RWPE2 (cell line): ENCODE results near the gene EFHD2.

Source experiments
- ATAC-seq: fragments of 200-7000 bp; cut with Tn5 transposase; 3 replicates; pipeline ENCODE4 v1.9.1; 2021; ENCODE audit warnings: low read depth
- DNase-seq: peaks from one replicate; pipeline ENCODE4 v3.0.0-alpha.2; 2020; ENCODE audit warnings: low spot score
- H3K27ac ChIP-seq: fragments of 450-650 bp; 2 replicates; pipeline ENCODE4 v1.5.1; 2017; ENCODE audit warnings: mild to moderate bottlenecking; ENCODE audit not compliant: poor library complexity, severe bottlenecking
- H3K27me3 ChIP-seq: fragments of 250-450 bp; sonication (Bioruptor Pico); 2 replicates; pipeline ENCODE4 v1.5.1; 2021; ENCODE audit warnings: mild to moderate bottlenecking, moderate library complexity; ENCODE audit not compliant: insufficient read depth, poor library complexity, severe bottlenecking
- H3K36me3 ChIP-seq: fragments of 250-450 bp; sonication (Bioruptor Pico); 2 replicates; pipeline ENCODE4 v1.5.1; 2020; ENCODE audit warnings: low read depth, mild to moderate bottlenecking, moderate library complexity
- H3K4me1 ChIP-seq: fragments of 250-450 bp; sonication (Bioruptor Pico); 2 replicates; pipeline ENCODE4 v1.5.1; 2021; ENCODE audit warnings: mild to moderate bottlenecking, moderate library complexity; ENCODE audit not compliant: insufficient read depth, poor library complexity, severe bottlenecking
- H3K4me3 ChIP-seq: fragments of 250-450 bp; sonication (Bioruptor Pico); 2 replicates; pipeline ENCODE4 v1.5.1; 2021; ENCODE audit warnings: mild to moderate bottlenecking, moderate library complexity; ENCODE audit not compliant: severe bottlenecking
- H3K9me3 ChIP-seq: fragments of 250-450 bp; sonication (Bioruptor Pico); 2 replicates; pipeline ENCODE4 v1.5.1; 2021; ENCODE audit warnings: mild to moderate bottlenecking, moderate library complexity; ENCODE audit not compliant: severe bottlenecking
- CTCF ChIP-seq: fragments of 450-650 bp; IDR thresholded peaks from one replicate; pipeline ENCODE4 v1.5.1; 2017; ENCODE audit warnings: mild to moderate bottlenecking, moderate library complexity; ENCODE audit not compliant: poor library complexity, severe bottlenecking

Gene EFHD2

GRCh38 chr1:15406614-15407559 is 2.8 kb upstream of the EFHD2 start:
- Histone ChIP-seq H3K9me3 (no peaks in the 10 kb centered on the region), H3K27ac (peak overlapping the region; percentile 10), H3K27me3 (no peaks in the 10 kb centered on the region), H3K36me3 (0 out of 2 replicates have a peak, but pooled peaks cover under 1% of the 10 kb centered on the region), H3K4me3 (no peak overlapping the region), H3K4me1 (peaks cover 8% of the 10 kb centered on the region)
- DNase-seq: no peak
- TF ChIP-seq CTCF: no peak
- ATAC-seq: peak; percentile 20; the same call in 2 of the 3 replicates

- DNase-seq (no peak), ATAC-seq (no peak)
- no peak for TF ChIP-seq CTCF
- peak overlapping the region; percentile 10 for H3K27ac ChIP-seq
- peaks cover 15% of the 10 kb centered on the region for H3K4me1 ChIP-seq
- no peaks in the 10 kb centered on the region for H3K9me3 ChIP-seq
- no peak overlapping the region for H3K4me3 ChIP-seq
- no peaks in the 10 kb centered on the region for H3K27me3 ChIP-seq
- peaks cover 7% of the 10 kb centered on the region; the same call in 1 of the 2 replicates for H3K36me3 ChIP-seq
Observed at GRCh38 chr1:15407580-15407979, 2.1 kb upstream of the EFHD2 start.

GRCh38 chr1:15408890-15409387 is 749 bp upstream of the EFHD2 start:
- H3K4me3 ChIP-seq: peak overlapping the region; percentile 97
- no peaks in the 10 kb centered on the region for H3K27me3 ChIP-seq
- H3K9me3 ChIP-seq: no peaks in the 10 kb centered on the region
- ATAC-seq (no peak), DNase-seq (no peak)
- H3K27ac ChIP-seq: peak overlapping the region; percentile 56
- H3K4me1 ChIP-seq: peaks cover 16% of the 10 kb centered on the region
- peaks cover 18% of the 10 kb centered on the region; the same call in 1 of the 2 replicates for H3K36me3 ChIP-seq
- no peak for TF ChIP-seq CTCF

- H3K9me3 ChIP-seq: no peaks in the 10 kb centered on the region
- H3K36me3 ChIP-seq: peaks cover 31% of the 10 kb centered on the region
- H3K27me3 ChIP-seq: no peaks in the 10 kb centered on the region
- H3K27ac ChIP-seq: peak overlapping the region; percentile 56
- H3K4me3 ChIP-seq: peak overlapping the region; percentile 97
- ATAC-seq: no peak
- no peak for TF ChIP-seq CTCF
- H3K4me1 ChIP-seq: peaks cover 16% of the 10 kb centered on the region
- DNase-seq: no peak
Observed at GRCh38 chr1:15410223-15410883, 665 bp downstream of the EFHD2 start.
